Aorta (tissue), 5 donors: Measurements from ENCODE around the gene MCTP2. TPM values are rescaled to one million over a fixed set of nuclear protein-coding genes. Genes with fewer than 3 reads are reported as not detected.

ENCODE experiments used
- ATAC-seq: fragments of 200-7000 bp; cut with Tn5 transposase; one replicate; pipeline ENCODE4 v1.9.1; 2022; ENCODE audit warnings: moderate library complexity; ENCODE audit not compliant: low FRiP score
- DNase-seq, 2 donors: peaks; one replicate each; pipeline ENCODE4 v3.0.0-alpha.2; 2020
- H3K27ac ChIP-seq, 2 donors: one replicate each; pipeline ENCODE4 v1.5.1; 2013; ENCODE audit warnings: low read length in 2 of 2, mild to moderate bottlenecking in 2 of 2, moderate library complexity in 2 of 2, control low read depth in 1 of 2, inconsistent platforms in 1 of 2, low read depth in 1 of 2
- H3K27me3 ChIP-seq, 2 donors: one replicate each; pipeline ENCODE4 v1.6.1; 2013; ENCODE audit warnings: control low read depth in 1 of 2, low read length in 1 of 2, mild to moderate bottlenecking in 1 of 2, moderate library complexity in 1 of 2; ENCODE audit not compliant: insufficient read depth in 2 of 2, control insufficient read depth in 1 of 2
- H3K36me3 ChIP-seq, 2 donors: one replicate each; pipeline ENCODE4 v1.6.1; 2013; ENCODE audit warnings: control low read depth in 1 of 2, low read length in 1 of 2, mild to moderate bottlenecking in 1 of 2; ENCODE audit not compliant: insufficient read depth in 2 of 2, control insufficient read depth in 1 of 2
- H3K4me1 ChIP-seq, 2 donors: one replicate each; pipeline ENCODE4 v1.6.1; 2013; ENCODE audit warnings: low read length in 2 of 2, control low read depth in 1 of 2, mild to moderate bottlenecking in 1 of 2, moderate library complexity in 1 of 2; ENCODE audit not compliant: insufficient read depth in 2 of 2, control insufficient read depth in 1 of 2
- H3K4me3 ChIP-seq, 2 donors: one replicate each; pipeline ENCODE4 v1.5.1; 2013; ENCODE audit warnings: low read length in 2 of 2, control low read depth in 1 of 2, mild to moderate bottlenecking in 1 of 2
- H3K9me3 ChIP-seq: one replicate; pipeline ENCODE4 v1.6.1; 2013; ENCODE audit warnings: mild to moderate bottlenecking, low read length; ENCODE audit not compliant: control insufficient read depth
- WGBS, 2 donors: extraction: QIAGEN DNeasy Blood & Tissue Kit; methylation state at CpG; one replicate each; pipeline ENCODE4 v1.1.7; 2013; 5-methylcytosine and 5-hydroxymethylcytosine counted together
- intact Hi-C, 2 donors: fragments of 100-400 bp; cut with DNase I; formaldehyde crosslinking; loops; one replicate each; pipeline versions ENCODE4 v1.14.2 to v1.15.0; 2022
- polyA plus RNA-seq, 2 donors: library from polyadenylated mRNA; stranded (reverse); fragments of 200-250 nt; gene quantifications; one replicate each; pipeline ENCODE4 v1.2.3, GENCODE V29; 2013
- total RNA-seq, 2 donors: library from RNA; stranded (reverse); fragmentation: NEBNext Ultra II Directional; extraction: Animal tissue kit (Norgen Biotek cat#: 25700); gene quantifications; one replicate each; pipeline ENCODE4 v1.2.1, GENCODE V29; 2021
- donor health status: healthy with polysubstance abuse.
- donor health status: Bipolar disorder and iron deficiency.
- donor health status: DM: no; HTN: no; CAD: no.
- donor health status: DM: no; HTN: no; CAD: no.
- donor health status: DM: yes; HTN: yes; CAD: no.

The MCTP2 gene
- total and polyA plus RNA-seq, 4 donors: 0.13 to 9.6 (median 4.3) TPM

- intact Hi-C loops: no loop called here
- DNase-seq (no peak), ATAC-seq (no peak)
- H3K4me3 ChIP-seq: no peak overlapping the region
- WGBS, 2 donors: 87 to 91% methylated on average over 4 of the region's 4 CpGs
- H3K9me3 ChIP-seq: no peaks in the 10 kb centered on the region
- no peaks in the 10 kb centered on the region for H3K27me3 ChIP-seq
- H3K4me1 ChIP-seq: no peaks in the 10 kb centered on the region
- no peak overlapping the region for H3K27ac ChIP-seq
- H3K36me3 ChIP-seq: no peaks in the 10 kb centered on the region
Measured at GRCh38 chr15:94295275-94295674, 63.9 kb downstream of the MCTP2 start.

- intact Hi-C loops: no loop called here
- 96 to 100% methylated on average over 1 of the region's 1 CpG for WGBS, 2 donors
Measured at GRCh38 chr15:94296717-94297116, 65.4 kb downstream of the MCTP2 start.

GRCh38 chr15:94297558-94297957, 66.2 kb downstream of the MCTP2 start:
- intact Hi-C loops: no loop called here
- Histone ChIP-seq H3K36me3 (no peaks in the 10 kb centered on the region), H3K27ac (no peak overlapping the region)

More at GRCh38 chr15:94296717-94297116, 65.4 kb downstream of the MCTP2 start:
- H3K9me3 ChIP-seq: no peaks in the 10 kb centered on the region
- no peak overlapping the region for H3K4me3 ChIP-seq
- no peak for DNase-seq
- no peaks in the 10 kb centered on the region for H3K4me1 ChIP-seq
- H3K27ac ChIP-seq: no peak overlapping the region
- no peak for ATAC-seq
- H3K36me3 ChIP-seq: no peaks in the 10 kb centered on the region
- no peaks in the 10 kb centered on the region for H3K27me3 ChIP-seq

GRCh38 chr15:94298364-94298763, 67.0 kb downstream of the MCTP2 start:
- no peaks in the 10 kb centered on the region for H3K27me3 ChIP-seq
- H3K36me3 ChIP-seq: no peaks in the 10 kb centered on the region
- H3K9me3 ChIP-seq: no peaks in the 10 kb centered on the region
- intact Hi-C loops: no loop called here
- no peak overlapping the region for H3K4me3 ChIP-seq
- ATAC-seq: no peak
- H3K4me1 ChIP-seq: no peaks in the 10 kb centered on the region
- no peak overlapping the region for H3K27ac ChIP-seq
- WGBS, 2 donors: 94 to 96% methylated on average over 9 of the region's 9 CpGs
- no peak for DNase-seq

More at GRCh38 chr15:94297558-94297957, 66.2 kb downstream of the MCTP2 start:
- no peak for ATAC-seq
- Histone ChIP-seq H3K27me3 (no peaks in the 10 kb centered on the region), H3K9me3 (no peaks in the 10 kb centered on the region), H3K4me1 (no peaks in the 10 kb centered on the region), H3K4me3 (no peak overlapping the region)
- DNase-seq: no peak
- WGBS, 2 donors: 67 to 71% methylated on average over 6 of the region's 6 CpGs

- no peaks in the 10 kb centered on the region for H3K27me3 ChIP-seq
- no peaks in the 10 kb centered on the region for H3K9me3 ChIP-seq
- no peak overlapping the region for H3K4me3 ChIP-seq
- DNase-seq (no peak), ATAC-seq (no peak)
- H3K27ac ChIP-seq: no peak overlapping the region
- intact Hi-C loops: no loop called here
- H3K4me1 ChIP-seq: no peaks in the 10 kb centered on the region
- no peaks in the 10 kb centered on the region for H3K36me3 ChIP-seq
Measured at GRCh38 chr15:94300612-94301011, 69.3 kb downstream of the MCTP2 start.

- no peaks in the 10 kb centered on the region for H3K36me3 ChIP-seq
- H3K9me3 ChIP-seq: no peaks in the 10 kb centered on the region
- H3K27ac ChIP-seq: no peak overlapping the region
- intact Hi-C loops: no loop called here
- DNase-seq (no peak), ATAC-seq (no peak)
- H3K4me1 ChIP-seq: no peaks in the 10 kb centered on the region
- no peak overlapping the region for H3K4me3 ChIP-seq
- WGBS, 2 donors: 87 to 92% methylated on average over 4 of the region's 4 CpGs
- H3K27me3 ChIP-seq: no peaks in the 10 kb centered on the region
Measured at GRCh38 chr15:94305133-94305532, 73.8 kb downstream of the MCTP2 start.

- no peak overlapping the region for H3K4me3 ChIP-seq
- H3K9me3 ChIP-seq: no peaks in the 10 kb centered on the region
- no peak for DNase-seq
- intact Hi-C loops: no loop called here
- no peaks in the 10 kb centered on the region for H3K27me3 ChIP-seq
- no peak overlapping the region for H3K27ac ChIP-seq
- no peaks in the 10 kb centered on the region for H3K4me1 ChIP-seq
- no peak for ATAC-seq
- no peaks in the 10 kb centered on the region for H3K36me3 ChIP-seq
- WGBS, 2 donors: 69 to 76% methylated on average over 13 of the region's 13 CpGs
Measured at GRCh38 chr15:94306700-94307650, 75.6 kb downstream of the MCTP2 start.

- H3K27me3 ChIP-seq: no peaks in the 10 kb centered on the region
- intact Hi-C loops: no loop called here
- WGBS, 2 donors: 79 to 81% methylated on average over 5 of the region's 5 CpGs
- H3K9me3 ChIP-seq: peaks cover 2% of the 10 kb centered on the region
- no peak overlapping the region for H3K4me3 ChIP-seq
- ATAC-seq (no peak), DNase-seq (no peak)
- no peaks in the 10 kb centered on the region for H3K4me1 ChIP-seq
- H3K27ac ChIP-seq: no peak overlapping the region
- no peaks in the 10 kb centered on the region for H3K36me3 ChIP-seq
Measured at GRCh38 chr15:94312946-94313345, 81.6 kb downstream of the MCTP2 start.

GRCh38 chr15:94314639-94315038, 83.3 kb downstream of the MCTP2 start:
- no peaks in the 10 kb centered on the region for H3K4me1 ChIP-seq
- intact Hi-C loops: no loop called here
- DNase-seq (no peak), ATAC-seq (no peak)
- H3K9me3 ChIP-seq: peaks cover 2% of the 10 kb centered on the region
- no peak overlapping the region for H3K27ac ChIP-seq
- no peak overlapping the region for H3K4me3 ChIP-seq
- no peaks in the 10 kb centered on the region for H3K36me3 ChIP-seq
- 88 to 89% methylated on average over 3 of the region's 3 CpGs for WGBS, 2 donors
- no peaks in the 10 kb centered on the region for H3K27me3 ChIP-seq
